Hepatocyte (in vitro differentiated cells): ENCODE data around the gene SLC5A3. TPM values are rescaled to one million over a fixed set of nuclear protein-coding genes. Genes with fewer than 3 reads are reported as not detected.

Experiments
- DNase-seq: peaks from one replicate; pipeline ENCODE4 v3.0.0-alpha.2; 2016; ENCODE audit warnings: low spot score
- H2AFZ ChIP-seq: fragments of 200-600 bp; sonication (generic); 2 replicates; pipeline ENCODE4 v1.6.0; 2016; ENCODE audit warnings: antibody characterized with exemption, mild to moderate bottlenecking
- H3K27ac ChIP-seq: fragments of 200-600 bp; sonication (generic); 2 replicates; pipeline ENCODE4 v1.5.1; 2016; ENCODE audit warnings: mild to moderate bottlenecking
- H3K27me3 ChIP-seq: fragments of 200-600 bp; sonication (generic); 2 replicates; pipeline ENCODE4 v1.6.1; 2016
- H3K36me3 ChIP-seq: fragments of 200-600 bp; sonication (generic); replicated peaks from 2 replicates; pipeline ENCODE4 v1.5.1; 2016; ENCODE audit warnings: low read depth; ENCODE audit not compliant: insufficient read depth
- H3K4me1 ChIP-seq: fragments of 200-600 bp; sonication (generic); 2 replicates; pipeline ENCODE4 v1.5.1; 2016; ENCODE audit warnings: mild to moderate bottlenecking, moderate library complexity; ENCODE audit not compliant: insufficient read depth
- H3K4me2 ChIP-seq: fragments of 200-600 bp; sonication (generic); 2 replicates; pipeline ENCODE4 v1.6.0; 2016
- H3K4me3 ChIP-seq: fragments of 200-600 bp; sonication (generic); 2 replicates; pipeline ENCODE4 v1.5.1; 2016; ENCODE audit warnings: mild to moderate bottlenecking
- H3K79me2 ChIP-seq: fragments of 200-600 bp; sonication (generic); 2 replicates; pipeline ENCODE4 v1.6.0; 2017; ENCODE audit warnings: mild to moderate bottlenecking
- H3K9me2 ChIP-seq: fragments of 200-600 bp; sonication (generic); replicated peaks from 2 replicates; pipeline ENCODE4 v1.6.0; 2017; ENCODE audit warnings: mild to moderate bottlenecking; ENCODE audit not compliant: insufficient read depth
- H3K9me3 ChIP-seq: fragments of 200-600 bp; sonication (generic); 2 replicates; pipeline ENCODE4 v1.5.1; 2016; ENCODE audit warnings: low read depth, mild to moderate bottlenecking
- H4K20me1 ChIP-seq: fragments of 200-600 bp; sonication (generic); 2 replicates; pipeline ENCODE4 v1.6.0; 2016; ENCODE audit warnings: mild to moderate bottlenecking; ENCODE audit not compliant: insufficient read depth, poor library complexity, severe bottlenecking
- EZH2 ChIP-seq: fragments of 200-600 bp; sonication (generic); IDR thresholded peaks from 2 replicates; pipeline ENCODE4 v1.6.1; 2016; ENCODE audit warnings: antibody characterized with exemption, mild to moderate bottlenecking, borderline replicate concordance
- EZH2phosphoT487 ChIP-seq: fragments of 200-600 bp; sonication (generic); IDR thresholded peaks from one replicate; pipeline ENCODE4 v1.6.1; 2018; ENCODE audit warnings: antibody characterized with exemption, mild to moderate bottlenecking, low read depth, moderate library complexity; ENCODE audit not compliant: unreplicated experiment, severe bottlenecking
- WGBS: methylation state at CpG from one replicate; pipeline ENCODE4 v1.1.6; 2016; ENCODE audit warnings: low lambda C conversion rate; ENCODE audit errors: missing lambda C conversion rate; 5-methylcytosine and 5-hydroxymethylcytosine counted together
- polyA plus RNA-seq: library from polyadenylated mRNA; unstranded; fragments of >200 nt; fragmentation: Nextera tagmentation; extraction: Ambion mirVana; gene quantifications from 2 replicates; pipeline ENCODE4 v1.2.1, GENCODE V29; 2016
- total RNA-seq: library from RNA; depleted of rRNA; stranded (reverse); fragments of >200 nt; gene quantifications from 2 replicates; pipeline ENCODE4 v1.2.3, GENCODE V29; 2014
- TF ChIP-seq, protein P1 (sequence below): fragments of 200-600 bp; sonication (generic); IDR thresholded peaks from 2 replicates; pipeline ENCODE4 v1.5.1; 2016; ENCODE audit warnings: antibody characterized with exemption, mild to moderate bottlenecking; ENCODE audit not compliant: poor library complexity

SLC5A3 gene
- total and polyA plus RNA-seq, 2 experiments from 2014 or later = 8.1 to 64.0 TPM

DNA sequence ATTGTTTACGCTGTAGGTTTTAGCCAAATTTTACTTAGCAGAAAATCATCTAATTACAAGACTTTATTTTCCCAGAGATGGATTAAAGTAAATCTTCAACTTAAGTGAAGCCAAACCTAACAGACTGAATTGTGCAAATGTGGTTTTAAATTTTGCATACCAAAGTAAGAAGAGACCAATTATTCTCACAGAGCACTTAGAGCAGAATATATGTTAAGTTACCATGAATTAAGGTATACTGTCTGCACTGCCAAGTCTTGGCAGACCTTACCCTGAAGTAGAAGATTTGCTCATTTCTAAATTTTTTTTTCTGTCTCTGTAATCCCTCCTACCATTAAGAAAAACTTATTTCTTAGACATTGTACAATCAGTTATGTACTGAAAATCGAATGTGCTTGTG is 24.1 kb downstream of the SLC5A3 start:
- Histone ChIP-seq H3K4me3 (no peak overlapping the region), H3K9me3 (no peaks in the 10 kb centered on the region), H3K79me2 (peaks cover 98% of the 10 kb centered on the region), H4K20me1 (peaks cover 51% of the 10 kb centered on the region), H3K4me2 (no peak overlapping the region), H3K9me2 (no peaks in the 10 kb centered on the region), H3K4me1 (peaks cover 7% of the 10 kb centered on the region), H3K36me3 (no peaks in the 10 kb centered on the region), H2AFZ (no peak overlapping the region), H3K27ac (no peak overlapping the region), H3K27me3 (no peaks in the 10 kb centered on the region)
- TF ChIP-seq EZH2phosphoT487 = no peak
- DNase-seq = no peak
- 92% methylated on average over 2 of the region's 2 CpGs for WGBS

DNA sequence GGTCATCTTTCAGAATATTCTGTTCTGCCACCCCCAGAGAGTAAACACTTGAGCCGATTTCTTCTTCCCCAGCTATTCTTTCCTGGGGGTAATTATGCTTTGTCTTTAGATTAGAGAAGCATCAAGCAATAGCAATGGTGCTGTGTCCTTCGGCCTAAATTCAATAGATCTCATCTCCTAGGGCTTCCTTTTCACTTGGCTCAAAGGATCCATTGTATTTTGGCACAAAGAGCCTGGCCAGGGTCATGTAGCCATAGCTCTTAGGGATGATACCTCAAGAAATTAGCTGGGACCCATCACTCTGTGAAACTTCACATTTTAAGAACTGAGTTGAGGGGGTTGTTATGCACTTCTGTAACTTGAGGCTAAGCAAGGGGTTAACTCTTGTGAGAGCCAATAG is 27.0 kb downstream of the SLC5A3 start:
- Histone ChIP-seq H4K20me1 (peaks cover 38% of the 10 kb centered on the region), H3K79me2 (peaks cover 99% of the 10 kb centered on the region), H3K9me3 (no peaks in the 10 kb centered on the region), H3K27me3 (no peaks in the 10 kb centered on the region), H3K9me2 (no peaks in the 10 kb centered on the region), H3K4me3 (no peak overlapping the region), H3K4me2 (no peak overlapping the region), H3K27ac (no peak overlapping the region), H3K36me3 (no peaks in the 10 kb centered on the region), H2AFZ (no peak overlapping the region), H3K4me1 (peaks cover 12% of the 10 kb centered on the region)
- TF ChIP-seq EZH2 = no peak
- TF ChIP-seq, protein P1, sequence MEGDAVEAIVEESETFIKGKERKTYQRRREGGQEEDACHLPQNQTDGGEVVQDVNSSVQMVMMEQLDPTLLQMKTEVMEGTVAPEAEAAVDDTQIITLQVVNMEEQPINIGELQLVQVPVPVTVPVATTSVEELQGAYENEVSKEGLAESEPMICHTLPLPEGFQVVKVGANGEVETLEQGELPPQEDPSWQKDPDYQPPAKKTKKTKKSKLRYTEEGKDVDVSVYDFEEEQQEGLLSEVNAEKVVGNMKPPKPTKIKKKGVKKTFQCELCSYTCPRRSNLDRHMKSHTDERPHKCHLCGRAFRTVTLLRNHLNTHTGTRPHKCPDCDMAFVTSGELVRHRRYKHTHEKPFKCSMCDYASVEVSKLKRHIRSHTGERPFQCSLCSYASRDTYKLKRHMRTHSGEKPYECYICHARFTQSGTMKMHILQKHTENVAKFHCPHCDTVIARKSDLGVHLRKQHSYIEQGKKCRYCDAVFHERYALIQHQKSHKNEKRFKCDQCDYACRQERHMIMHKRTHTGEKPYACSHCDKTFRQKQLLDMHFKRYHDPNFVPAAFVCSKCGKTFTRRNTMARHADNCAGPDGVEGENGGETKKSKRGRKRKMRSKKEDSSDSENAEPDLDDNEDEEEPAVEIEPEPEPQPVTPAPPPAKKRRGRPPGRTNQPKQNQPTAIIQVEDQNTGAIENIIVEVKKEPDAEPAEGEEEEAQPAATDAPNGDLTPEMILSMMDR = no peak
- no peak for TF ChIP-seq EZH2phosphoT487
- no peak for DNase-seq
- 74% methylated on average over 2 of the region's 2 CpGs for WGBS

DNA sequence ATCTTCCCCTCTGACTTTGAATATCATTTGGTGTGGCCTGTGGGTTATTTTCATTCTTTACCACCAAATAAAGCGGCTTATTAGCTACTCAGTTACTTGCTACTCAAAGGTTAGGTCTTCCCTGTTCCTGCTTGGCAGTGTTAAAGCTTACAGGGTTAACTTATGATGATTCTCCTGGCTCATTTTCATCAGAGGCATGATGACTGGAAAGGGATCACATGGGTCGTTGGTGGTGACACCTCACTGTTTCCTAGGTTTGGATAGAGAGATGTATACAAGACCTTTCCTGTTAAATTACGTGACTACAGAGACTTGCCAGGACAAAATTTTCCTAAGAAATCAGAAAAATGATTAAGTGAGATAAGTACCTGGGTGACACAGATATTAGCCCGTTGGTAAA is 27.4 kb downstream of the SLC5A3 start:
- peaks cover 99% of the 10 kb centered on the region for H3K79me2 ChIP-seq

DNA sequence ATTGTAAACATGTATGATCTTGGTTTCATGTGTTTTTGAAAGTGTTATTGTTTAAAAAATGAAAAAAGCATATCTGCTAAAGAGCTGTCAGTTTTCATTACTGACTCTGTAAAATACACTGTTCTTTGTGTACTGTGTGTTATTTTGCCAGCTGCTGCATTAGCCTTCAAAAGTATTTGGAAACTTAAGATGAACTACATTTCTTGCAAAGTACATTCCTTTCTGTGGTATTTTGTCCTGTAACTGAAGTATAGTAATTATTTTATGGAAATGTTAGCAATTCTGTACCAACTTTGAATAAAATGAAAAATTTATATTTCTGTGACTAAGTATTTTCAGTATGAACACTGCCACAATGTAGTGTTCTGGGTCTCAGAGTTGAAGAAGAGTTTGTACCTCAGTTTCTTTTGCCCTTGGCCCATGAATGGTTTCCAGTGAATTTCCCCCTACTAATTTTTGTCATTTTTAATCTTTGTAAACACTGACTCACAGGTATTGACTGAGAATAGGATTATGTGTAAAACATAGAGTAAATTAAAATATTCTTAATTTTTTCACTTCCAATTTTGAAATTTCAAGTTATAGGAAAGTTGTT is 32.7 kb downstream of the SLC5A3 start:
- Histone ChIP-seq H3K27ac (no peak overlapping the region), H3K4me2 (no peak overlapping the region), H3K9me3 (no peaks in the 10 kb centered on the region), H3K79me2 (peaks cover 94% of the 10 kb centered on the region), H2AFZ (no peak overlapping the region), H3K36me3 (no peaks in the 10 kb centered on the region), H4K20me1 (peaks cover 19% of the 10 kb centered on the region), H3K9me2 (no peaks in the 10 kb centered on the region), H3K4me1 (peaks cover 11% of the 10 kb centered on the region), H3K27me3 (no peaks in the 10 kb centered on the region), H3K4me3 (no peak overlapping the region)
- no peak for DNase-seq
- TF ChIP-seq, protein P1 = no peak
- TF ChIP-seq EZH2phosphoT487 (no peak), EZH2 (no peak)

More for the DNA sequence above, 27.4 kb downstream of the SLC5A3 start:
- 73% methylated on average over 4 of the region's 4 CpGs for WGBS
- TF ChIP-seq, protein P1 = no peak
- TF ChIP-seq EZH2phosphoT487 = no peak
- Histone ChIP-seq H3K9me3 (no peaks in the 10 kb centered on the region), H3K9me2 (no peaks in the 10 kb centered on the region), H3K36me3 (no peaks in the 10 kb centered on the region), H3K4me1 (peaks cover 12% of the 10 kb centered on the region), H3K27ac (no peak overlapping the region), H4K20me1 (peaks cover 35% of the 10 kb centered on the region), H3K4me2 (no peak overlapping the region), H2AFZ (no peak overlapping the region), H3K4me3 (no peak overlapping the region), H3K27me3 (no peaks in the 10 kb centered on the region)
- no peak for DNase-seq
